ENCODE results near the gene VWA8.

GRCh38 chr13:41682766-41683165 is 278.1 kb downstream of the VWA8 start:
- TF ChIP-seq, protein P1, sequence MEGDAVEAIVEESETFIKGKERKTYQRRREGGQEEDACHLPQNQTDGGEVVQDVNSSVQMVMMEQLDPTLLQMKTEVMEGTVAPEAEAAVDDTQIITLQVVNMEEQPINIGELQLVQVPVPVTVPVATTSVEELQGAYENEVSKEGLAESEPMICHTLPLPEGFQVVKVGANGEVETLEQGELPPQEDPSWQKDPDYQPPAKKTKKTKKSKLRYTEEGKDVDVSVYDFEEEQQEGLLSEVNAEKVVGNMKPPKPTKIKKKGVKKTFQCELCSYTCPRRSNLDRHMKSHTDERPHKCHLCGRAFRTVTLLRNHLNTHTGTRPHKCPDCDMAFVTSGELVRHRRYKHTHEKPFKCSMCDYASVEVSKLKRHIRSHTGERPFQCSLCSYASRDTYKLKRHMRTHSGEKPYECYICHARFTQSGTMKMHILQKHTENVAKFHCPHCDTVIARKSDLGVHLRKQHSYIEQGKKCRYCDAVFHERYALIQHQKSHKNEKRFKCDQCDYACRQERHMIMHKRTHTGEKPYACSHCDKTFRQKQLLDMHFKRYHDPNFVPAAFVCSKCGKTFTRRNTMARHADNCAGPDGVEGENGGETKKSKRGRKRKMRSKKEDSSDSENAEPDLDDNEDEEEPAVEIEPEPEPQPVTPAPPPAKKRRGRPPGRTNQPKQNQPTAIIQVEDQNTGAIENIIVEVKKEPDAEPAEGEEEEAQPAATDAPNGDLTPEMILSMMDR (IDR thresholded peaks at IDR 0.05), result no peak
- no peak for TF ChIP-seq POLR2A (IDR thresholded peaks at IDR 0.05)
